Urinary bladder (tissue), 4 donors: ENCODE measurements around the gene TECPR2. TPM values are rescaled to one million over a fixed set of nuclear protein-coding genes. Genes with fewer than 3 reads are reported as not detected.

Experiments used
- DNase-seq: peaks from one replicate; pipeline ENCODE4 v3.0.0-alpha.2; 2015; ENCODE audit errors: extremely low spot score
- H3K27ac ChIP-seq: one replicate; pipeline ENCODE4 v1.5.1; 2013; ENCODE audit warnings: low read depth, mild to moderate bottlenecking, moderate library complexity
- H3K36me3 ChIP-seq: one replicate; pipeline ENCODE4 v1.6.1; 2013; ENCODE audit warnings: mild to moderate bottlenecking, moderate library complexity; ENCODE audit not compliant: insufficient read depth
- H3K4me1 ChIP-seq: one replicate; pipeline ENCODE4 v1.6.1; 2013; ENCODE audit warnings: mild to moderate bottlenecking, moderate library complexity; ENCODE audit not compliant: insufficient read depth
- H3K4me3 ChIP-seq: one replicate; pipeline ENCODE4 v1.5.1; 2013; ENCODE audit warnings: low read depth, low read length
- WGBS: extraction: QIAGEN DNeasy Blood & Tissue Kit; methylation state at CpG from one replicate; pipeline ENCODE4 v1.1.7; 2013; 5-methylcytosine and 5-hydroxymethylcytosine counted together
- polyA plus RNA-seq: library from polyadenylated mRNA; stranded (reverse); fragments of 200-250 nt; gene quantifications from one replicate; pipeline ENCODE4 v1.2.3, GENCODE V29; 2013
- total RNA-seq: library from RNA; depleted of rRNA; stranded (reverse); fragments of >200 nt; gene quantifications from one replicate; pipeline ENCODE4 v1.2.3, GENCODE V29; 2014
- donor health status: healthy with polysubstance abuse.
- donor health status: healthy.

The TECPR2 gene
- total and polyA plus RNA-seq, 2 donors: 12.5 to 15.6 TPM

DNA sequence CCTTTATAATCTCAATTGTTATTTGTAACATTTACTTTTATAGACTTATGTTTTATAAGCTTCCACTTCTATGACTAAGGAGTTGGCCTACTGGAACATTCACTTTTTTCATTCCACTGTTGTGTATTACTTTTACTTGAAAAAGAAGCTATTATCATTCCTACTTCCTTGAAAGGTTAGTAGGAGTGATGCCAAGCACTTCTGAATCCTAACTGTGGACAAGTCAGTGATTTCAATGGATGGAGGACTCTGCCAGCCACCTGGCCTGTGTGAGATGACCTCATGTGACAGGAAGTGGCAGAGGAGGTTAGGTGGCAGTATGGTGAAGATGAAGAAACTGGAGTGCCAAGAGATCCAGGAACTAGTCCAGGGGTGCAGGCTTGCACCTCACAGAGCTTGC is 46.0 kb downstream of the TECPR2 start:
- Histone ChIP-seq H3K4me3 (no peak overlapping the region), H3K4me1 (no peaks in the 10 kb centered on the region), H3K27ac (no peak overlapping the region), H3K36me3 (no peaks in the 10 kb centered on the region)
- no peak for DNase-seq

DNA sequence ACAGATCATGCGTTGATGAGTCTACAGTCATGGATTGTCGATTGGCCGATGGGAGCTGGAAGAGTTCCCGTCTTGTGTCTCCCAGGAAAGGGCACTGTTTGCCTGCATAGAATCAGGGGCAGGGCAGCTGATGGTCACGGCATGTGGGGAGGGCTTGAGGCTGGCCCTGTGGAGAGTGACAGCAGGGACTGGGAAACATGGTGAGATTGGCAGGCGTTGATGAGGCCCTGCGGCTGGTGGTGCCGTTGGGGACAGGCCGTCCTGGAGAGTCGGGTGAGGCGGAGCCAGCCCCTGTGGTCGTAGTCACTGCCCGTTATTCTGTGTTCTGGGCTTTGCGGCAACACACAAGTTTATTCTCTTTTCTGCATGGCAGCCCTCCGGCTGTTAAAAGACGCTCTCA is 52.9 kb downstream of the TECPR2 start:
- DNase-seq: no peak
- H3K36me3 ChIP-seq: no peaks in the 10 kb centered on the region
- whole genome bisulfite sequencing: 93% methylated on average over 16 of the region's 16 CpGs
- no peak overlapping the region for H3K27ac ChIP-seq
- no peak overlapping the region for H3K4me3 ChIP-seq
- H3K4me1 ChIP-seq: no peaks in the 10 kb centered on the region

DNA sequence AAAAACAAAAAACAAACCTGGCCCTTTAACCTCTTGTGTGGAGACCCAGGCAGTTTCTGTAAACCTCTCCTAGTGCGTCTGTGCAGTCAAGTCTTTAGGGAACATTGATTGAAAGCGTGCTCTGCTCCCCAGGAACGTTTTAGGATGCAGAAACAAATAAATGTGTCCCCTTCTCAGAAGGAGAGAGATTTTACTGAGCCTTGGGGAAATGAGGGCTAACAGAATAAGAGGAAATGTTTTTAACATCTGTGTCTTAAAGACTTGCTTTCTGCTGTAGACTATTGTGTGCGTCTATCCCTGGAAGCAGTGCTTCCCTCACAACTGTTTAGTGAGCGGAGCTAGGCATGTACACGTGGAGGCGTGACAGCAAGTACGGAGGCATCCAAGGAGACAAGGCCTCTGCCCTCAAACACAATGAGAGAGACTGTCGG is 54.3 kb downstream of the TECPR2 start:
- WGBS: 78% methylated on average over 9 of the region's 9 CpGs
- no peak for DNase-seq
- Histone ChIP-seq H3K4me3 (no peak overlapping the region), H3K27ac (no peak overlapping the region), H3K4me1 (no peaks in the 10 kb centered on the region), H3K36me3 (no peaks in the 10 kb centered on the region)

DNA sequence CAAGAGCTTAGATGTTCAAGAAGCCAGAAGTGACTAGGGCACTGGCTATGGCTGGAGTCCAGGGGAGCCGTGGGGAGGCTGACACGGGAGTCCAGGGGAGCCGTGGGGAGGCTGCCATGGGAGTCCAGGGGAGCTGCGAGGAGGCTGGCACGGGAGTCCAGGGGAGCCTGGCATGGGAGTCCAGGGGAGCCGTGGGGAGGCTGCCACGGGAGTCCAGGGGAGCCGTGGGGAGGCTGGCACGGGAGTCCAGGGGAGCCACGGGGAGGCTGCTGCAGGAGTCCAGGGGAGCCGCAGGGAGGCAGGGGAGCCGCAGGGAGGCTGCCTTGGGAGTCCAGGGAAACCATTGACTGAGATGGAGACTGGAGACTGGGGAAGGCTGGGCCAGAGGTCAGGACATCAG is 54.9 kb downstream of the TECPR2 start:
- Histone ChIP-seq H3K27ac (no peak overlapping the region), H3K36me3 (no peaks in the 10 kb centered on the region), H3K4me3 (no peak overlapping the region), H3K4me1 (no peaks in the 10 kb centered on the region)
- WGBS: 95% methylated on average over 12 of the region's 12 CpGs
- DNase-seq: no peak

DNA sequence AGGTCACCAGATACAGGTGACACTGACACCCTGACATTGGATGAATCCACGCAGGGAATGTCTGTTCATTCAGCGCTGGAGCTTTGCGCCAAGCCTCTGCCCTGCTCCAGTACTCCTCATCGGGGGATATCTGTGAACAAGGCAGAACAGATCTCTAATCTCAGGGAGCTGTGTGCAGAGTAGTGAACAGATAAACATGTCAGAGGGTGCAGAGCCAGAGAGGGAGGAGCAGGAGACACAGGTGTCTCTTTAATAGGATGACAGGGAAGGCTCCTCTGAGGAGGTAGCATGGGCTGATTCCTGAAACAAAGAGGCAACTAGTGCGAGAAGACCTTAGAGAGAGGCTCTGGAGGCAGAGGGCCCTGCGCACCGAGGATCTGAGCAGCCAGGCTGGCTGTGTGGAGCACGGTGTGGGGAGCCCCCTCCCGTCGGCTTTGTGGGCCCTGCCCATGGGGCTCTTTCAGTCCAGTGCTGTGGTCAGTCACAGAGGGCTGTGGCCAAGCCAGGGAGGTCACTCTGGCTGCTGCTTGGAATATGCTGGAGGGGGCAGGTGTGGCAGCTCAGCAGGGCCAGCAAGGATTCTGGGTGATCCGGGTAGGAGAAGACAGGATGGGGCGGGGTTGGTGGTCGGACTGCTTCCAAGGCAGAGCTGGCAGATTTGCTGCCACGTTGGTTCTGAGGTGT is 55.6 kb downstream of the TECPR2 start:
- Histone ChIP-seq H3K27ac (no peak overlapping the region), H3K36me3 (no peaks in the 10 kb centered on the region), H3K4me3 (no peak overlapping the region), H3K4me1 (no peaks in the 10 kb centered on the region)
- no peak for DNase-seq
- WGBS: 79% methylated on average over 14 of the region's 14 CpGs

DNA sequence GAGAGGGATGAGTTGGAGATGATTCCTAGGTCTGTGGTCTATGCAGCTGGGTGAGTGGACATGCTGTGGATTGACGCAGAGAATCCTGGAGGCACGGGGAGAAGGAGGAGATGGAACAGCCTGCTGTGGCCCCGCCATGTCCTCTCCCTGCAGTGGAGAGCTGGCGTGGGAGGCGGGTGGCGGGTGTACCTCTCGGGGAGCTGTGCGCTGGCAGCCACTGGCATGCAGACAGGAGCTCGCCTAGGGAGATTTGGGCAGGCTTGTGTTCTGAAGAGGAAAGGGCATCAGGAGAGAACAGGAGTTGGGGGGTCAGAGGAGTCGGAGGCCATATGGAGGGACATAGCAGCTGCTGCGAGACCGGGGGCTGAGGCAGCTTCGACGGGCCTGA is 56.1 kb downstream of the TECPR2 start:
- DNase-seq: no peak
- Histone ChIP-seq H3K27ac (no peak overlapping the region), H3K4me1 (no peaks in the 10 kb centered on the region), H3K36me3 (no peaks in the 10 kb centered on the region), H3K4me3 (no peak overlapping the region)
- WGBS: 94% methylated on average over 14 of the region's 14 CpGs

DNA sequence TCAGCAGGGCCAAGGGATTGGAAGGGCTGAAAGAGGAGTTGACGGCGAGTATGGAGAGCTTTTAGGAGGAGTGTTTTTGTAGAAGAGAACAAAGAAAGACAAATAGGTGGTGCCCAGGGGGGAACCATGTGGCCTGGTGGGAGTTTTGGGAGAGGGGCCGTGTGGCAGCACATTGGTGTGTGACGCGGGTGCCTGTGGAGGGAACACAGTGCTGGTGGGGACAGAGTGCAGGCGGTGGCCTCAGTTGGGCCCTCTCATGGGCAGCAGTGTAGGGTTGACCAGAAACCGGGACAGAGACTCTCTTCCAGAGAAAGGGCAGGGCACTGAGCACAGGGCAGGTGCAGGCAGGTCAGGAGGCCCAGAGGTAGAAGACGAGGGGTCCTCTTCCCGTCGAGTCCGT is 56.5 kb downstream of the TECPR2 start:
- H3K36me3 ChIP-seq: no peaks in the 10 kb centered on the region
- no peak overlapping the region for H3K27ac ChIP-seq
- DNase-seq: no peak
- H3K4me3 ChIP-seq: no peak overlapping the region
- H3K4me1 ChIP-seq: no peaks in the 10 kb centered on the region
- WGBS: 94% methylated on average over 11 of the region's 11 CpGs

DNA sequence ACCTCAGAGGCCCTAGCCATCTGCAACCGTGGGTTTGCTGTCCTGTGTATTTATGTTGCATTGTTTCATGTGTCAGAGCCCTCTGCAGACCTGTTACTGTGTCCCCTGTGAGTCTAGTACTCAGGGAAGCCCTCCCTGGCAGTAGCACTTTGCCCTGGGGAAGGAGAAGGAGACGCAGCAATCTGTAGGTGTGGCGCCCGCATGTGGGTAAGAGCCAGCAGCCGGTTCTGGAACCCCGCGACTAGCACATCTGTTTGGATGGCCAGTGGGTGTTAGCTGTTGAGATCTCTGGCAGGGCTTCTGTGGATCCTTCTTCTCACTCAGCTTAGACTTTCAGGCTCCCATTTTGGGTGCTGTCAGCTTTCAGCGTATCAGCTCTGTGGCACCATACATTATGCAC is 57.0 kb downstream of the TECPR2 start:
- WGBS: 90% methylated on average over 8 of the region's 8 CpGs

DNA sequence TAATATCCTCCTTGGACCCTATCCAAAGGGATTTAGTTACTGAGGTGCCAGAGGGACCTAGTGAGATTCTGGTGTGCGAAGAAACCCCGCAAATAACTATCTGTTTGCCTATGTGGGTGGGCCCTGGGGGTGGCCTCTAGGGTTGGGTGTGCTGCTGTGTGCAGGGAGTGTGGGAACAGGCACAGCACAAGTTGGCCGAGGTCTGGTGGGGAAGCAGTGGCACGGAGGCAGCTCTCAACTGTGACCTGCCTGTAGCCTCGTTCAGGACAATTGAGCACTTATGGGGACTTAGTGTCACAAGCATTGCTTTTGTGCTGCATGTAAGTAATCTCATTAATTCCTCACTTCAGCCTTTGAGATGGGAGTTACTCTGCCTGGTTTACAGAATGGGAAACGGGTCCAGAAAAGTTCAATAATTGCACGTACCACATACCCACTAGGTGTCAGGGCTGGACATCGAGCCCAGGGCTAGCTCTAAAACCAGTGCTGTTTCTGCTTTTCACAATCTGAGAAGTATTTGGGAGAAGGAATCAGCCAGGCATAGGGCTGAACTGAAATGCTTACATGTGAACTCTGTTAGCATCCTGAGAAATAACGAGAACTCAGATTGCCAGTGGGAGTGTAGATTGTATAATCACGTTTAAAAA is 58.8 kb downstream of the TECPR2 start:
- H3K36me3 ChIP-seq: no peaks in the 10 kb centered on the region
- H3K4me1 ChIP-seq: no peaks in the 10 kb centered on the region
- WGBS: 71% methylated on average over 10 of the region's 10 CpGs

More for the DNA sequence above, 57.0 kb downstream of the TECPR2 start:
- DNase-seq: no peak
- H3K4me3 ChIP-seq: no peak overlapping the region
- H3K36me3 ChIP-seq: no peaks in the 10 kb centered on the region
- no peaks in the 10 kb centered on the region for H3K4me1 ChIP-seq
- H3K27ac ChIP-seq: no peak overlapping the region

DNA sequence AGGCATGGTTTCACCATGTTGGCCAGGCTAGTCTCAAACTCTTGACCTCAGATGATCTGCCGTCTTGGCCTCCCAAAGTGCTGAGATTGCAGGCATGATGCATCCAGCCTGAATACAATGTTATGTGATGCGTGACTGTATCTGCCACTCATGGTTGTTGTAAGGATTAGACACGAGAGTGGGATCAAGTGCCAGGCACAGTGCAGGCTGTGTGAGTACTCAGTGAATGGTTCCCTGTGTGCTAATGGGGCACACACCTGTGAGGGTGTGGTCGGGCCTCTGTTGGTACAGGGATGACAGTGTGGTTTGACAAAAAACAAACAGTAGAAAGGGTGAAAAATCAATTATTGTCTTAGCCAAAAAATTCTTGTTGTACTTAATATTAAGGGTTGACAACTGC is 61.8 kb downstream of the TECPR2 start:
- no peak for DNase-seq
- Histone ChIP-seq H3K36me3 (peaks cover 2% of the 10 kb centered on the region), H3K27ac (no peak overlapping the region), H3K4me3 (no peak overlapping the region), H3K4me1 (no peaks in the 10 kb centered on the region)
- WGBS: 95% methylated on average over 4 of the region's 4 CpGs

More for the DNA sequence above, 58.8 kb downstream of the TECPR2 start:
- Histone ChIP-seq H3K27ac (no peak overlapping the region), H3K4me3 (no peak overlapping the region)
- no peak for DNase-seq

DNA sequence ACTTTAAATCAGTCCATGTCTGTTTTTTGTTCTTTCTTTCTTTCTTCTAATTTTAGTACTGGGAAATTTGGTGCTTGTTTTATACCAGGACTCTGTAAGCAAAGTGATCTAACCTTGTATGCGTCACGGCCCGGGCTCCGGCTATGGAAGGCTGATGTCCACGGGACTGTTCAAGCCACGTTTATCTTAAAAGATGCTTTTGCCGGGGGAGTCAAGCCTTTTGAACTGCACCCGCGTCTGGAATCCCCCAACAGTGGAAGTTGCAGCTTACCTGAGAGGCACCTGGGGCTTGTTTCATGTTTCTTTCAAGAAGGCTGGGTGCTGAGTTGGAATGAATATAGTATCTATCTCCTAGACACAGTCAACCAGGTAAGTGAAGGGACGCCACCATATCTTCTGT is 62.2 kb downstream of the TECPR2 start:
- Histone ChIP-seq H3K4me3 (no peak overlapping the region), H3K4me1 (no peaks in the 10 kb centered on the region), H3K27ac (no peak overlapping the region), H3K36me3 (peaks cover 2% of the 10 kb centered on the region)
- 87% methylated on average over 10 of the region's 10 CpGs for WGBS
- DNase-seq: no peak

DNA sequence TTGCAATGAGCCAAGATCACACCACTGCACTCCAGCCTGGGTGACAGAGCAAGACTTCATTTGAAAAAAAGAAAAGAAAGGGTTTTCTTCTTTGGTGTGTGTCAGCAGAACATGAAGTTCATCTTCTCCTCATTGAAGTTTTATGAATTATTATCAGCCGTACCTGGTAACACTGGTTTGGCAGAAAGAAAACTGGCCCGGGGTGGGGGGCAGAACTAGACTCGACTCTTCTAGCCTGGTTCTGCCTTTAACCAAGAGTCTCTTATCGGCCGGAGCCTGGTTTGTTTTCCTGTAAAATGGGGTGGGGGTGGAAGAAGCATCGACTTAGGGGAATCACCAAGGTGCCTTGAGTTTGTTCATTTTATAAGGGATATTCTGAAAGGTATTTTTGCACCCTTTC is 64.1 kb downstream of the TECPR2 start:
- WGBS: 89% methylated on average over 6 of the region's 6 CpGs
- Histone ChIP-seq H3K27ac (no peak overlapping the region), H3K4me1 (no peaks in the 10 kb centered on the region), H3K4me3 (no peak overlapping the region), H3K36me3 (peaks cover 2% of the 10 kb centered on the region)
- DNase-seq: no peak

DNA sequence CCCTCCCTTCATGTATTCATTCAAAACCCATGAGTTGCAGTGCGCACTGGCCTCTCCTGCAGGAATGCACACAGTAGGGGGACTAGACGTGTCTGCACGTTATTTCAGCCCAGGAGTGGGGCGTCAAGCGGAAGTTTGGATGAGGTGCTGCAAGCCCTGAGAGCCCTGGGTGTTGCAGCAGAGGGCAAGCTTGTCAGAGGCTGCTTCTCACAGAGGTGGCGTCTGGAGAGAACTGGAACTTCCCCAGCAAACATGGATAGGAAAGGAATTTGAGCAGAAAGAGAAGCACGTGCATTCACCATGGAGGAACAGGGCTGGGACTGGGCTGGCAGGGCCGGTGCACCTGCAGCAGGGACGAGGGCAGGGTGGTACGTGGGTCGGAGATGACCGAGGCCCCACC is 64.9 kb downstream of the TECPR2 start:
- Histone ChIP-seq H3K4me3 (no peak overlapping the region), H3K27ac (no peak overlapping the region), H3K4me1 (no peaks in the 10 kb centered on the region), H3K36me3 (peaks cover 2% of the 10 kb centered on the region)
- DNase-seq: no peak
- 93% methylated on average over 12 of the region's 12 CpGs for WGBS

DNA sequence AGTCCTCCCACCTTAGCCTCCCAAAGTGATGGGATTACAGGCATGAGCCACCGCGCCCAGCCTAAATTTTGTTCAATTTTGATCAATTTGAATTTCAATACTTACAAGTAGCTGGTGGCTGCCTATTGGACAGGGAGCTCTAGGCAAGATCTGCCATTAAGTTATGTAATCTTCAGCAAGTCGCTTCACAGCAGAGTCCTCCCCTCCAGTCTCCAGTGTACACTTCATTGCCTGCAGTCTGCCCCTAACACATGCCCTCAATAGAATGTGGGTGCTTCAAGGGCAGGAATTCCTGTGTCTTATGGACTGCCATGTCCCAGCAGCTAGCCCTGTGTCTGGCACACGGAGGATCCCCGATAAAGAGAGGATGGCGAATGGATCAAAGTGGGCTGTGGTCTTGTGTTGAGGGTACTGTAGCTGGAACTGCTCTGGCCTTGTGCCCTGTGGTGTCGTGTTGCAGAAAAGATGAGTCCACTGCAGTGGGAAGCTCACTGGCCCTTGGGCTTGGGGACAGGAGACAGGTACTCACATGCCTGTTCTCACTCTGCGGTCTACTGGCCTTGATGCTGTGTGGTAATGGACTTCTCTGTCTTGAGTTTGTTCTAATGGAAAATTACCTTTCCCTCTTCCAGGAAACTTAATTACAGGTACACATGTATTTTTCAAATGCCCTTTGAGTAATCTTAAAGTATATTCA is 67.6 kb downstream of the TECPR2 start:
- DNase-seq: no peak
- no peak overlapping the region for H3K27ac ChIP-seq
- H3K4me1 ChIP-seq: no peaks in the 10 kb centered on the region
- H3K4me3 ChIP-seq: no peak overlapping the region
- H3K36me3 ChIP-seq: peaks cover 2% of the 10 kb centered on the region
- WGBS: 95% methylated on average over 8 of the region's 8 CpGs
